ENCODE results near the gene DNM1.

- TF ChIP-seq, protein P1, sequence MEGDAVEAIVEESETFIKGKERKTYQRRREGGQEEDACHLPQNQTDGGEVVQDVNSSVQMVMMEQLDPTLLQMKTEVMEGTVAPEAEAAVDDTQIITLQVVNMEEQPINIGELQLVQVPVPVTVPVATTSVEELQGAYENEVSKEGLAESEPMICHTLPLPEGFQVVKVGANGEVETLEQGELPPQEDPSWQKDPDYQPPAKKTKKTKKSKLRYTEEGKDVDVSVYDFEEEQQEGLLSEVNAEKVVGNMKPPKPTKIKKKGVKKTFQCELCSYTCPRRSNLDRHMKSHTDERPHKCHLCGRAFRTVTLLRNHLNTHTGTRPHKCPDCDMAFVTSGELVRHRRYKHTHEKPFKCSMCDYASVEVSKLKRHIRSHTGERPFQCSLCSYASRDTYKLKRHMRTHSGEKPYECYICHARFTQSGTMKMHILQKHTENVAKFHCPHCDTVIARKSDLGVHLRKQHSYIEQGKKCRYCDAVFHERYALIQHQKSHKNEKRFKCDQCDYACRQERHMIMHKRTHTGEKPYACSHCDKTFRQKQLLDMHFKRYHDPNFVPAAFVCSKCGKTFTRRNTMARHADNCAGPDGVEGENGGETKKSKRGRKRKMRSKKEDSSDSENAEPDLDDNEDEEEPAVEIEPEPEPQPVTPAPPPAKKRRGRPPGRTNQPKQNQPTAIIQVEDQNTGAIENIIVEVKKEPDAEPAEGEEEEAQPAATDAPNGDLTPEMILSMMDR (IDR thresholded peaks at IDR 0.05) = peak; percentile 60 to 92 (median 85)
- peak; percentile 49 to 64 (median 56) for TF ChIP-seq POLR2A (IDR thresholded peaks at IDR 0.05)
Observed at GRCh38 chr9:128191406-128192046, 11.7 kb upstream of the DNM1 start, which contains the start of gene CIZ1.
